NCI-H146 treated with DMSO at 0.1 percent for 48 hours (cell line): Measurements from ENCODE around the gene STRADA.
"Not testable (repeated sequence)": the region's sequence is repeated elsewhere in the genome, so short reads cannot be mapped to it uniquely, and the experiment has no call there.

Source experiments
- DNase-seq: peaks from one replicate; lab custom pipeline; 2025; ENCODE audit not compliant: unreplicated experiment; lab: John Stamatoyannopoulos, UW

STRADA gene

GRCh38 chr17:63758428-63758827 is 16.8 kb upstream of the STRADA start:
- DNase-seq: no peak

- DNase-seq: no peak
Observed at GRCh38 chr17:63754046-63754445, 12.4 kb upstream of the STRADA start.

- DNase-seq: no peak
Observed at GRCh38 chr17:63753215-63753614, 11.6 kb upstream of the STRADA start.

- DNase-seq: no peak
Observed at GRCh38 chr17:63752707-63753106, 11.1 kb upstream of the STRADA start.

- no peak for DNase-seq
Observed at GRCh38 chr17:63751806-63752205, 10.2 kb upstream of the STRADA start.

GRCh38 chr17:63741143-63741407 is 524 bp downstream of the STRADA start:
- no peak for DNase-seq

- no peak for DNase-seq
Observed at GRCh38 chr17:63740464-63741142, 996 bp downstream of the STRADA start.

GRCh38 chr17:63735691-63736090 is 5.9 kb downstream of the STRADA start:
- DNase-seq: no peak

- DNase-seq: no peak
Observed at GRCh38 chr17:63722403-63722802, 19.2 kb downstream of the STRADA start.

- not testable (repeated sequence) for DNase-seq
Observed at GRCh38 chr17:63720194-63720593, 21.4 kb downstream of the STRADA start.

GRCh38 chr17:63718988-63719387 is 22.6 kb downstream of the STRADA start:
- no peak for DNase-seq

GRCh38 chr17:63716426-63716825 is 25.2 kb downstream of the STRADA start:
- no peak for DNase-seq

GRCh38 chr17:63714550-63715277 is 26.9 kb downstream of the STRADA start:
- DNase-seq: no peak

GRCh38 chr17:63709110-63709509 is 32.5 kb downstream of the STRADA start:
- no peak for DNase-seq

- no peak for DNase-seq
Observed at GRCh38 chr17:63707151-63707550, 34.4 kb downstream of the STRADA start.

GRCh38 chr17:63706336-63707082 is 35.1 kb downstream of the STRADA start:
- no peak for DNase-seq

GRCh38 chr17:63705657-63706056 is 35.9 kb downstream of the STRADA start:
- no peak for DNase-seq

- no peak for DNase-seq
Observed at GRCh38 chr17:63704836-63705235, 36.8 kb downstream of the STRADA start.

GRCh38 chr17:63704259-63704576 is 37.4 kb downstream of the STRADA start:
- DNase-seq: no peak

GRCh38 chr17:63703556-63704258 is 37.9 kb downstream of the STRADA start:
- DNase-seq: no peak

- no peak for DNase-seq
Observed at GRCh38 chr17:63703029-63703428, 38.6 kb downstream of the STRADA start.

- DNase-seq: no peak
Observed at GRCh38 chr17:63702721-63703015, 38.9 kb downstream of the STRADA start.
